SK-N-SH (cell line): ENCODE results near the gene TP53AIP1.

Experiments used
- EZH2phosphoT487 ChIP-seq: fragments of 200-600 bp; sonication (generic); IDR thresholded peaks from 2 replicates; pipeline ENCODE4 v1.6.1; 2017; ENCODE audit warnings: low read depth, mixed run types, mild to moderate bottlenecking, antibody characterized with exemption, moderate library complexity, borderline replicate concordance
- FOXJ3 ChIP-seq: sonication (generic); formaldehyde crosslinking; IDR thresholded peaks from 2 replicates; pipeline ENCODE4 v1.5.1; 2020; ENCODE audit warnings: mild to moderate bottlenecking, missing genetic modification reagents
- SMC3 ChIP-seq: IDR thresholded peaks from 2 replicates; pipeline ENCODE4 v1.6.1; 2012; ENCODE audit warnings: low read depth, low read length, improper control_type of control experiment
- TF ChIP-seq, protein P1 (sequence below): fragments of 200-600 bp; sonication (generic); IDR thresholded peaks from 2 replicates; pipeline ENCODE4 v1.6.1; 2017; ENCODE audit warnings: antibody characterized with exemption, mild to moderate bottlenecking, moderate library complexity

DNA sequence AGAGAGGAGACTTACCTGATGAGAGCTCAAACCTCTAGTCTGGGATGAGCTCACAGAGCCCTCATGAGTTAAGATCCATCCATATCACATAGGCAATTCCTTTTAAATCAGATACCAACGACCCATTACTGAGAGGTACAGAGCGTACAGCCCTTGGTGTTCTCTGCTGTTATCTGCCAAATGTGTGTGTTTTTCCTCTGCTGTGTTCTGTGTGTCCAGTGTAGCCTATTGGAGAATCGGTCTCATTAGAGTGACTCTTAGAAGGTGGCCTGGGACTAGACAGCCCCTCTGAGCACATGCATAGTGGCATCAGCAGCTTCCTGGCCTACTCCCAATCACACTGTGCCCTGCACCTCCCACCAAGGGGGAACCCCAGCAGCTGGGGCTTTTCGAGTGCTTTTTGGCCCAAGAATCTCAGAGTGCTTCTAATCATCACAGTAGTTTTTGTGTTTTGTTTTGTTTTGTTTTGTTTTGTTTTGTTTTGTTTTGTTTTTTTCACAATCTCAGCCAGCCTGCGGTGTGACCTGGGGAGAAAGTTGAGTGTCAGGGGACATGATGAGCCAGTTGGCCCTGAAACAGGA lies 25.4 kb downstream of the TP53AIP1 start:
- no peak for TF ChIP-seq SMC3
- TF ChIP-seq, protein P1, sequence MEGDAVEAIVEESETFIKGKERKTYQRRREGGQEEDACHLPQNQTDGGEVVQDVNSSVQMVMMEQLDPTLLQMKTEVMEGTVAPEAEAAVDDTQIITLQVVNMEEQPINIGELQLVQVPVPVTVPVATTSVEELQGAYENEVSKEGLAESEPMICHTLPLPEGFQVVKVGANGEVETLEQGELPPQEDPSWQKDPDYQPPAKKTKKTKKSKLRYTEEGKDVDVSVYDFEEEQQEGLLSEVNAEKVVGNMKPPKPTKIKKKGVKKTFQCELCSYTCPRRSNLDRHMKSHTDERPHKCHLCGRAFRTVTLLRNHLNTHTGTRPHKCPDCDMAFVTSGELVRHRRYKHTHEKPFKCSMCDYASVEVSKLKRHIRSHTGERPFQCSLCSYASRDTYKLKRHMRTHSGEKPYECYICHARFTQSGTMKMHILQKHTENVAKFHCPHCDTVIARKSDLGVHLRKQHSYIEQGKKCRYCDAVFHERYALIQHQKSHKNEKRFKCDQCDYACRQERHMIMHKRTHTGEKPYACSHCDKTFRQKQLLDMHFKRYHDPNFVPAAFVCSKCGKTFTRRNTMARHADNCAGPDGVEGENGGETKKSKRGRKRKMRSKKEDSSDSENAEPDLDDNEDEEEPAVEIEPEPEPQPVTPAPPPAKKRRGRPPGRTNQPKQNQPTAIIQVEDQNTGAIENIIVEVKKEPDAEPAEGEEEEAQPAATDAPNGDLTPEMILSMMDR, result no peak
- no peak for TF ChIP-seq FOXJ3
- TF ChIP-seq EZH2phosphoT487, result no peak
